GM18951 (cell line): ENCODE data around the gene E2F2.

ENCODE experiments used
- POLR2A ChIP-seq: IDR thresholded peaks from 4 replicates; pipeline ENCODE4 v1.6.1; 2011; ENCODE audit warnings: mild to moderate bottlenecking; ENCODE audit not compliant: insufficient read length, insufficient read depth; ENCODE audit errors: extremely low read depth
- in situ Hi-C: fragments of 300-500 bp; cut with MboI; formaldehyde crosslinking; loops from one replicate; pipeline ENCODE4 v1.12.0; 2022; ENCODE audit warnings: low sequenced_read_pairs, mixed read lengths, inconsistent platforms; ENCODE audit not compliant: unreplicated experiment

The E2F2 gene

GRCh38 chr1:23530747-23531561, at the start of gene E2F2:
Gene E2F2, minus strand, starts transcription at chr1:23531233. Its CDS starts 440 bp downstream, at chr1:23530793.
- in situ Hi-C loops = no loop called here

GRCh38 chr1:23578997-23579363, 47.9 kb upstream of the E2F2 start:
- TF ChIP-seq POLR2A = no peak
- in situ Hi-C loops = no loop called here

More at GRCh38 chr1:23530747-23531561, at the start of gene E2F2:
- peak; percentile 30 for TF ChIP-seq POLR2A

- TF ChIP-seq POLR2A = no peak
- in situ Hi-C loops = no loop called here
These were observed 47.4 kb upstream of the E2F2 start for GRCh38 chr1:23578311-23578996.

- peak; percentile 34 for TF ChIP-seq POLR2A
- in situ Hi-C loops = no loop called here
These were observed 46.3 kb upstream of the E2F2 start for GRCh38 chr1:23577056-23578004.

GRCh38 chr1:23576338-23577055, 45.5 kb upstream of the E2F2 start:
- no peak for TF ChIP-seq POLR2A
- in situ Hi-C loops = no loop called here

- in situ Hi-C loops = no loop called here
These were observed 44.3 kb upstream of the E2F2 start for GRCh38 chr1:23575226-23575810.

GRCh38 chr1:23574265-23574754, 43.3 kb upstream of the E2F2 start:
- in situ Hi-C loops = no loop called here
- TF ChIP-seq POLR2A = no peak

More at GRCh38 chr1:23575226-23575810, 44.3 kb upstream of the E2F2 start:
- TF ChIP-seq POLR2A = no peak

- no peak for TF ChIP-seq POLR2A
- in situ Hi-C loops = no loop called here
These were observed 42.6 kb upstream of the E2F2 start for GRCh38 chr1:23573574-23574182.

- TF ChIP-seq POLR2A = no peak
- in situ Hi-C loops = no loop called here
These were observed 40.4 kb upstream of the E2F2 start for GRCh38 chr1:23571465-23571864.

GRCh38 chr1:23570001-23570691, 39.1 kb upstream of the E2F2 start:
- TF ChIP-seq POLR2A = no peak

GRCh38 chr1:23568608-23569383, 37.8 kb upstream of the E2F2 start:
- in situ Hi-C loops = no loop called here
- TF ChIP-seq POLR2A = no peak

More at GRCh38 chr1:23570001-23570691, 39.1 kb upstream of the E2F2 start:
- in situ Hi-C loops = no loop called here
